ENCODE results near the gene SLC25A13.
"Not testable (repeated sequence)": the region's sequence is repeated elsewhere in the genome, so short reads cannot be mapped to it uniquely, and the experiment has no call there.

SLC25A13 gene

GRCh38 chr7:96161897-96162296 lies 160.0 kb downstream of the SLC25A13 start:
- TF ChIP-seq CTCF (IDR thresholded peaks at IDR 0.05; ENCODE audit: low read depth, low read length, missing control alignments), result no peak
- no peak overlapping the region for H3K4me3 ChIP-seq (ENCODE audit: low read depth, low read length)
- no peak for DNase-seq (ENCODE audit: low read depth)
- in situ Hi-C loops (cut with HindIII; ENCODE audit: low sequenced_read_pairs), result no loop called here

GRCh38 chr7:96157856-96158255 lies 164.0 kb downstream of the SLC25A13 start:
- no peak for TF ChIP-seq CTCF (IDR thresholded peaks at IDR 0.05; ENCODE audit: low read depth, low read length, missing control alignments)
- H3K4me3 ChIP-seq (ENCODE audit: low read depth, low read length), result no peak overlapping the region
- in situ Hi-C loops (cut with HindIII; ENCODE audit: low sequenced_read_pairs), result no loop called here
- no peak for DNase-seq (ENCODE audit: low read depth)

- in situ Hi-C loops (cut with HindIII; ENCODE audit: low sequenced_read_pairs); DNase-seq (ENCODE audit: low read depth); H3K4me3 ChIP-seq (ENCODE audit: low read depth, low read length): not testable (repeated sequence)
These were observed 167.4 kb downstream of the SLC25A13 start for GRCh38 chr7:96154506-96154905.

- in situ Hi-C loops (cut with HindIII; ENCODE audit: low sequenced_read_pairs), result no loop called here
These were observed 169.2 kb downstream of the SLC25A13 start for GRCh38 chr7:96152706-96153105.

GRCh38 chr7:96151889-96152288 lies 170.0 kb downstream of the SLC25A13 start:
- in situ Hi-C loops (cut with HindIII; ENCODE audit: low sequenced_read_pairs), result no loop called here
- no peak overlapping the region for H3K4me3 ChIP-seq (ENCODE audit: low read depth, low read length)
- DNase-seq (ENCODE audit: low read depth), result no peak
- no peak for TF ChIP-seq CTCF (IDR thresholded peaks at IDR 0.05; ENCODE audit: low read depth, low read length, missing control alignments)

More at GRCh38 chr7:96152706-96153105, 169.2 kb downstream of the SLC25A13 start:
- no peak for DNase-seq (ENCODE audit: low read depth)
- no peak overlapping the region for H3K4me3 ChIP-seq (ENCODE audit: low read depth, low read length)
- no peak for TF ChIP-seq CTCF (IDR thresholded peaks at IDR 0.05; ENCODE audit: low read depth, low read length, missing control alignments)

GRCh38 chr7:96144260-96144526 lies 177.7 kb downstream of the SLC25A13 start:
- DNase-seq (ENCODE audit: low read depth), result no peak
- in situ Hi-C loops (cut with HindIII; ENCODE audit: low sequenced_read_pairs), result no loop called here
- no peak overlapping the region for H3K4me3 ChIP-seq (ENCODE audit: low read depth, low read length)
- no peak for TF ChIP-seq CTCF (IDR thresholded peaks at IDR 0.05; ENCODE audit: low read depth, low read length, missing control alignments)

GRCh38 chr7:96143495-96144259 lies 178.2 kb downstream of the SLC25A13 start:
- no peak overlapping the region for H3K4me3 ChIP-seq (ENCODE audit: low read depth, low read length)
- TF ChIP-seq CTCF (IDR thresholded peaks at IDR 0.05; ENCODE audit: low read depth, low read length, missing control alignments), result no peak
- in situ Hi-C loops (cut with HindIII; ENCODE audit: low sequenced_read_pairs), result no loop called here
- DNase-seq (ENCODE audit: low read depth), result no peak

Measured in astrocyte of the cerebellum (primary cell).